ENCODE measurements around the gene RFK. TPM values are rescaled to one million over a fixed set of nuclear protein-coding genes. Genes with fewer than 3 reads are reported as not detected.
"Not testable (repeated sequence)": the region's sequence is repeated elsewhere in the genome, so short reads cannot be mapped to it uniquely, and the experiment has no call there.

Gene RFK
- total and polyA plus RNA-seq, 2 donors from 2014 or later: 20.6 to 40.3 TPM

- no peak for TF ChIP-seq CTCF (IDR thresholded peaks at IDR 0.05; ENCODE audit: borderline replicate concordance, extremely low read depth, insufficient read depth)
- intact Hi-C loops (cut with DNase I): loop anchor here (10.0 kb wide), 1 partner anchor 263 kb away; no protein-coding TSS in a partner anchor
- H3K27me3 ChIP-seq (ENCODE audit: control insufficient read depth, insufficient read depth, low read length): no peaks in the 10 kb centered on the region
- H3K27ac ChIP-seq (ENCODE audit: low read depth in 2 of 2, low read length in 2 of 2): no peak overlapping the region
- DNase-seq (peak in 3 of 5 donors; percentile 10 to 36 (median 33)), FAIRE-seq (no peak)
- H3K9ac ChIP-seq (ENCODE audit: low read length in 3 of 3): no peak overlapping the region
- H3K4me1 ChIP-seq (ENCODE audit: control insufficient read depth in 2 of 3, insufficient read depth in 2 of 3, low read depth in 1 of 3, low read length in 3 of 3): no peaks in the 10 kb centered on the region
- no peaks in the 10 kb centered on the region for H3K9me3 ChIP-seq (ENCODE audit: control insufficient read depth in 2 of 3, insufficient read depth in 1 of 3, low read length in 3 of 3)
- no peaks in the 10 kb centered on the region for H3K36me3 ChIP-seq (ENCODE audit: control insufficient read depth in 2 of 3, insufficient read depth in 3 of 3, low read length in 3 of 3)
- H3K4me3 ChIP-seq (ENCODE audit: low read length in 3 of 3): no peak overlapping the region
Measured at GRCh38 chr9:76441551-76442322, 47.5 kb upstream of the RFK start.

- no peak overlapping the region for H3K27ac ChIP-seq (ENCODE audit: low read depth in 2 of 2, low read length in 2 of 2)
- no peaks in the 10 kb centered on the region for H3K36me3 ChIP-seq (ENCODE audit: control insufficient read depth in 2 of 3, insufficient read depth in 3 of 3, low read length in 3 of 3)
- no peaks in the 10 kb centered on the region for H3K4me1 ChIP-seq (ENCODE audit: control insufficient read depth in 2 of 3, insufficient read depth in 2 of 3, low read depth in 1 of 3, low read length in 3 of 3)
- no peak for DNase-seq
- intact Hi-C loops (cut with DNase I): no loop called here
- no peaks in the 10 kb centered on the region for H3K27me3 ChIP-seq (ENCODE audit: control insufficient read depth, insufficient read depth, low read length)
- no peaks in the 10 kb centered on the region for H3K9me3 ChIP-seq (ENCODE audit: control insufficient read depth in 2 of 3, insufficient read depth in 1 of 3, low read length in 3 of 3)
- no peak for FAIRE-seq
- H3K4me3 ChIP-seq (ENCODE audit: low read length in 3 of 3): no peak overlapping the region
- TF ChIP-seq CTCF (IDR thresholded peaks at IDR 0.05; ENCODE audit: borderline replicate concordance, extremely low read depth, insufficient read depth): no peak
- H3K9ac ChIP-seq (ENCODE audit: low read length in 3 of 3): no peak overlapping the region
Measured at GRCh38 chr9:76438841-76439588, 44.8 kb upstream of the RFK start.

GRCh38 chr9:76437017-76437699 lies 42.9 kb upstream of the RFK start:
- intact Hi-C loops (cut with DNase I); DNase-seq; H3K9me3 ChIP-seq (ENCODE audit: control insufficient read depth in 2 of 3, insufficient read depth in 1 of 3, low read length in 3 of 3); H3K9ac ChIP-seq (ENCODE audit: low read length in 3 of 3); FAIRE-seq; H3K4me1 ChIP-seq (ENCODE audit: control insufficient read depth in 2 of 3, insufficient read depth in 2 of 3, low read depth in 1 of 3, low read length in 3 of 3); H3K36me3 ChIP-seq (ENCODE audit: control insufficient read depth in 2 of 3, insufficient read depth in 3 of 3, low read length in 3 of 3); H3K4me3 ChIP-seq (ENCODE audit: low read length in 3 of 3); H3K27me3 ChIP-seq (ENCODE audit: control insufficient read depth, insufficient read depth, low read length); H3K27ac ChIP-seq (ENCODE audit: low read depth in 2 of 2, low read length in 2 of 2): not testable (repeated sequence)

GRCh38 chr9:76434897-76435296 lies 40.7 kb upstream of the RFK start:
- H3K4me3 ChIP-seq (ENCODE audit: low read length in 3 of 3); DNase-seq; FAIRE-seq; H3K27me3 ChIP-seq (ENCODE audit: control insufficient read depth, insufficient read depth, low read length); H3K36me3 ChIP-seq (ENCODE audit: control insufficient read depth in 2 of 3, insufficient read depth in 3 of 3, low read length in 3 of 3); intact Hi-C loops (cut with DNase I); H3K9ac ChIP-seq (ENCODE audit: low read length in 3 of 3); H3K9me3 ChIP-seq (ENCODE audit: control insufficient read depth in 2 of 3, insufficient read depth in 1 of 3, low read length in 3 of 3); H3K4me1 ChIP-seq (ENCODE audit: control insufficient read depth in 2 of 3, insufficient read depth in 2 of 3, low read depth in 1 of 3, low read length in 3 of 3); H3K27ac ChIP-seq (ENCODE audit: low read depth in 2 of 2, low read length in 2 of 2): not testable (repeated sequence)
